Activated CD8-positive, alpha-beta T cell treated with anti-CD3 and anti-CD28 coated beads for 36 hours (primary cell): ENCODE results near the gene TXNDC12. TPM values are rescaled to one million over a fixed set of nuclear protein-coding genes. Genes with fewer than 3 reads are reported as not detected.

Source experiments
- ATAC-seq: fragments of 200-7000 bp; cut with Tn5 transposase; one replicate; pipeline ENCODE4 v1.10.0; 2021; ENCODE audit warnings: mild to moderate bottlenecking, moderate library complexity
- CTCF ChIA-PET: fragments of 350-600 bp; sonication (Branson Sonifier 250); formaldehyde crosslinking; loops from one replicate; lab custom pipeline; 2021; ENCODE audit warnings: antibody characterized with exemption; lab: Charles Lee
- POLR2A ChIA-PET: fragments of 350-600 bp; sonication (Branson Sonifier 250); formaldehyde crosslinking; loops from one replicate; lab custom pipeline; 2021; ENCODE audit warnings: antibody characterized with exemption; lab: Charles Lee
- DNase-seq: peaks from one replicate; pipeline ENCODE4 v3.0.0-alpha.2; 2020
- H3K27ac Mint-ChIP-seq: one replicate; pipeline ENCODE4 v1.8.0; 2021; ENCODE audit warnings: mild to moderate bottlenecking, mixed read lengths
- H3K27me3 Mint-ChIP-seq: one replicate; pipeline ENCODE4 v1.8.0; 2021; ENCODE audit warnings: mixed read lengths
- H3K36me3 Mint-ChIP-seq: one replicate; pipeline ENCODE4 v1.8.0; 2021; ENCODE audit warnings: low read depth, mixed read lengths
- H3K4me1 Mint-ChIP-seq: one replicate; pipeline ENCODE4 v1.8.0; 2021; ENCODE audit warnings: low read depth, mixed read lengths
- H3K4me3 Mint-ChIP-seq: one replicate; pipeline ENCODE4 v1.8.0; 2021; ENCODE audit warnings: mild to moderate bottlenecking, moderate library complexity, mixed read lengths
- H3K9me3 Mint-ChIP-seq: one replicate; pipeline ENCODE4 v1.8.0; 2021; ENCODE audit warnings: mixed read lengths
- CTCF ChIP-seq: fragments of 200-600 bp; IDR thresholded peaks from one replicate; pipeline ENCODE4 v1.8.0; 2022; ENCODE audit warnings: antibody characterized with exemption, mild to moderate bottlenecking
- intact Hi-C: fragments of 100-400 bp; cut with micrococcal nuclease; formaldehyde crosslinking; loops from one replicate; pipeline ENCODE4 v1.10.0; 2022
- total RNA-seq, 2 experiments: library from RNA; stranded (reverse); gene quantifications; one replicate each; pipeline ENCODE4 v1.2.3, GENCODE V29; 2021

The TXNDC12 gene
- total RNA-seq, 2 experiments from 2014 or later, result 24.3 to 34.7 TPM

- Mint-ChIP-seq H3K36me3 (no peaks in the 10 kb centered on the region), H3K9me3 (no peaks in the 10 kb centered on the region), H3K27me3 (peaks cover 19% of the 10 kb centered on the region), H3K27ac (no peak overlapping the region), H3K4me1 (no peaks in the 10 kb centered on the region), H3K4me3 (no peak overlapping the region)
- no peak for DNase-seq
- no peak for ATAC-seq
- ChIA-PET CTCF (interaction anchor here (0.5 to 1.3 kb wide), 3 partner anchors 107 to 940 kb away, joined by 3 to 7 read pairs (median 3); no protein-coding TSS in a partner anchor), POLR2A (no interaction called here)
- intact Hi-C loops, result no loop called here
- TF ChIP-seq CTCF, result no peak
These were observed 51.1 kb downstream of the TXNDC12 start for GRCh38 chr1:52003877-52004276.

GRCh38 chr1:52002038-52002917 lies 52.7 kb downstream of the TXNDC12 start:
- intact Hi-C loops, result no loop called here
- H3K4me1 Mint-ChIP-seq, result no peaks in the 10 kb centered on the region
- ATAC-seq (peak; percentile 97), DNase-seq (peak; percentile 59)
- ChIA-PET CTCF (interaction anchor here (0.9 to 1.3 kb wide), 7 partner anchors 11 to 105 kb away, joined by 3 to 22 read pairs (median 4); partner anchors contain the start of gene RAB3B), POLR2A (no interaction called here)
- no peaks in the 10 kb centered on the region for H3K36me3 Mint-ChIP-seq
- H3K27me3 Mint-ChIP-seq, result peaks cover 14% of the 10 kb centered on the region
- TF ChIP-seq CTCF, result peak; percentile 92
- no peak overlapping the region for H3K4me3 Mint-ChIP-seq
- no peak overlapping the region for H3K27ac Mint-ChIP-seq
- H3K9me3 Mint-ChIP-seq, result no peaks in the 10 kb centered on the region

- Mint-ChIP-seq H3K4me3 (no peak overlapping the region), H3K27ac (no peak overlapping the region), H3K36me3 (no peaks in the 10 kb centered on the region), H3K4me1 (no peaks in the 10 kb centered on the region), H3K9me3 (no peaks in the 10 kb centered on the region), H3K27me3 (peaks cover 7% of the 10 kb centered on the region)
- intact Hi-C loops, result no loop called here
- POLR2A ChIA-PET, result no interaction called here
- CTCF ChIA-PET, result interaction anchor here (6.0 kb wide), 1 partner anchor 100 kb away, joined by 39 read pairs; no protein-coding TSS in a partner anchor
- no peak for TF ChIP-seq CTCF
- ATAC-seq (no peak), DNase-seq (no peak)
These were observed 56.3 kb downstream of the TXNDC12 start for GRCh38 chr1:51998701-51999100.

GRCh38 chr1:51997974-51998382 lies 57.0 kb downstream of the TXNDC12 start:
- POLR2A ChIA-PET, result no interaction called here
- H3K36me3 Mint-ChIP-seq, result no peaks in the 10 kb centered on the region

More at GRCh38 chr1:51997974-51998382, 57.0 kb downstream of the TXNDC12 start:
- H3K27me3 Mint-ChIP-seq, result peaks cover 9% of the 10 kb centered on the region
- CTCF ChIA-PET, result interaction anchor here (6.0 kb wide), 1 partner anchor 100 kb away, joined by 39 read pairs; no protein-coding TSS in a partner anchor
- no peak overlapping the region for H3K27ac Mint-ChIP-seq
- no peak for TF ChIP-seq CTCF
- H3K4me1 Mint-ChIP-seq, result no peaks in the 10 kb centered on the region
- ATAC-seq, result no peak
- no peak for DNase-seq
- no peak overlapping the region for H3K4me3 Mint-ChIP-seq
- no peaks in the 10 kb centered on the region for H3K9me3 Mint-ChIP-seq
- intact Hi-C loops, result no loop called here
